Activated T-helper 9 cell treated with anti-CD3 and anti-CD28 coated beads, Interleukin-2, amount 50 U/mL, for 16 hours (primary cell): ENCODE results near the gene HSD11B2.

Source experiments
- DNase-seq: peaks from one replicate; pipeline ENCODE4 v3.0.0-alpha.2; 2020; ENCODE audit warnings: low read depth

The HSD11B2 gene

DNA sequence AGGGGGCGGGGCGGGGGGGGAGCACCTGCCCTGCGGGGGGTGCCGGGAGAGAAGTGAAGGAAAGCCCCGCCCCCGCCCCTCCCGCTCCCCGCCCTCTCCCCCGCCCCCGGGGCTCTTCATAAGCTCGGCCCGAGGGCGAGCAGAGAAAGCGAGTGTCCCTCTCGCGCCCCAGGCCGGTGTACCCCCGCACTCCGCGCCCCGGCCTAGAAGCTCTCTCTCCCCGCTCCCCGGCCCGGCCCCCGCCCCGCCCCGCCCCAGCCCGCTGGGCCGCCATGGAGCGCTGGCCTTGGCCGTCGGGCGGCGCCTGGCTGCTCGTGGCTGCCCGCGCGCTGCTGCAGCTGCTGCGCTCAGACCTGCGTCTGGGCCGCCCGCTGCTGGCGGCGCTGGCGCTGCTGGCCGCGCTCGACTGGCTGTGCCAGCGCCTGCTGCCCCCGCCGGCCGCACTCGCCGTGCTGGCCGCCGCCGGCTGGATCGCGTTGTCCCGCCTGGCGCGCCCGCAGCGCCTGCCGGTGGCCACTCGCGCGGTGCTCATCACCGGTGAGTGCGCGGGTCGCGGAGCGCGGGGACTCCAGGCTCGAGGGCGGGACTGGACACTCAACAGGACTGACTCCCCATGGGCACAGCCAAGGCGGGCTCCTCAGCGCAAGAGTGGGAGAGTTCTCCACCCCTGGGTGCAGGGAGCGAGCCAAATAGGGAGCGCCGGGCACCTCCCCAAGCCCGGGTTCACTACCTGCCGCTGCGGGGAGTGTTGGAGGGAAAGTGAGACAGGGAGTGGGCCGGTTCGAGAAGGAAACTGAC lies at the start of gene HSD11B2:
Gene HSD11B2, plus strand, starts transcription at position 145 of the 798 bp plus-strand sequence. Its CDS starts 128 bp downstream, at position 273.
- peak; percentile 12 for DNase-seq

DNA sequence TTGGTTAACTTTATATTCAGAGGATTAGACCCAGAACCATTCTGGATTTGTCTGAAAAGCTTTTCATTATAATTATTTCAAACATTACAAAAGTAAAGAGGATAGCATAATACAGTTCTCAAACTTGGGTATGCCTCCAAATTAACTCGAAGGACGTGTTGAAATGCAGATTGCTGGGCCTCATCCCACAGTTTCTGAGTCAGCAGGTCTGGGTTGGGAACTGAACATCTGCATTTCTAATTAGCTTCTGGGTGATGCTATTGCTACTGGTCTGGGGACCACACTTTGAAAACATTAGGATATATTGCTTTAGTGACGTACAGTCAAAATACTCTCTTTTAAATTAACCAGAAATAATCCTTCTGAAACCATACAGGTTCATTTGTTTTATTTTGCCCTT lies 47.6 kb upstream of the HSD11B2 start:
- DNase-seq: no peak

DNA sequence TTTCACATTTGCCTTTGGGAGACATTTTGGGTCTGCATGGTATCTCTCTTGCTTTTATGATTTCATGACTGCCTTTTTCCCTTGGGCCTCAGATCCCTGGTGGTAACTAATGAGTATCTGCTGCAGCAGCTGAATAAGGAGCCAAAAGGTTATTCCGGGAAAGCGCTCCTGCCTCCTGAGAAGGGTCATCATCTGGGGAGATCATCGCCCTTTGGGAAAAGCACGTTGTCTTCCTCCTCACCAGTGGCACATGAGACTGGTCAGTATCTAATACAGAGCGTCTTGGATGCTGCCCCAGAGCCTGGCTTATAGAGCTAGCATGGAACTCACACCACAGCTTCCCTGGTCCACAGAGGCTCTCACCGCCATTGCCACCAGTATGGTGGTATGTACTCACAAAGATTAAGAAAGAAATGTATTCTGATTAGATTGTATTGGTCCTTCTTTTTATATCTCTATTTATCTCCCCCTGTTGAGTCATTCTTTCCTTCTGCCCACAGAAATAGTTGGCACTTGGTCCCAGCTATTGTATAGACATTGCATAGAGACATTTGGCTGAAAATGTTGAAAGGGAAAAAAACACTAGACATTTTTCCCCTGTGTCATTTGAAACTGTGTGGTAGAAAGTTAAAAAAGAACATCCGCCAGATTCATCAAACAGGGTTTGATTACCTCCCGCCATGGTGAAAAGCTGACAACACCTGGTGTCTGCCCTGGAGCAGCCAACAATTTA lies 46.0 kb upstream of the HSD11B2 start:
- no peak for DNase-seq

DNA sequence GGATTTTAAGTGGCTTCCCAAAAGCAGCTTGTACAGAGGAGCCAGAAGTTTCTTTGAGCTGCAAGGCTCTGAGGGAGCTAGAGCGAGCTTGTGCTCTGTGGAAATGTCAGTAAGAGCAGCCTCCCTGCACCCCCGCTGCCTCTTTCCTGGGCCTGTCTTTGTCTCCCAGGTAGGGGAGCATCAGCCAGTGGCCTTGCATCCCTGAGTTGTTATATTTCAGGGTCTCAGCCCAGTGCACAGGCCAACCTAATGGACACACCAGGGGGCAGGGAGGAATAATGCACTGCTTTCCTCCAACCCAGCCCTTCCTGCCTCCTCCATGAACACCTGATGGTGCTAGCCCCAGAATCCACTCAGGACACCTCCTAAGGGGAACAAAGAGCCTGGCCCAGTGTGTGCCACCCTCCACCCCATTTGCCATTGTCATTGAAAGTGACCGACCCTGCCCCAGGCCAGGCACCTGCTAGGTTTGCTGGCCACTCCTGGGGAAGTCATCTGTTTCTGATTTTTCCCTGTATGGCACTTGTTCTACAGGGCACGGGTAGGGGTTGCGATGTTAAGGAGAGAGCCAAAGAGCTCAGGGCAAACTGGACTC lies 44.0 kb upstream of the HSD11B2 start:
- no peak for DNase-seq

DNA sequence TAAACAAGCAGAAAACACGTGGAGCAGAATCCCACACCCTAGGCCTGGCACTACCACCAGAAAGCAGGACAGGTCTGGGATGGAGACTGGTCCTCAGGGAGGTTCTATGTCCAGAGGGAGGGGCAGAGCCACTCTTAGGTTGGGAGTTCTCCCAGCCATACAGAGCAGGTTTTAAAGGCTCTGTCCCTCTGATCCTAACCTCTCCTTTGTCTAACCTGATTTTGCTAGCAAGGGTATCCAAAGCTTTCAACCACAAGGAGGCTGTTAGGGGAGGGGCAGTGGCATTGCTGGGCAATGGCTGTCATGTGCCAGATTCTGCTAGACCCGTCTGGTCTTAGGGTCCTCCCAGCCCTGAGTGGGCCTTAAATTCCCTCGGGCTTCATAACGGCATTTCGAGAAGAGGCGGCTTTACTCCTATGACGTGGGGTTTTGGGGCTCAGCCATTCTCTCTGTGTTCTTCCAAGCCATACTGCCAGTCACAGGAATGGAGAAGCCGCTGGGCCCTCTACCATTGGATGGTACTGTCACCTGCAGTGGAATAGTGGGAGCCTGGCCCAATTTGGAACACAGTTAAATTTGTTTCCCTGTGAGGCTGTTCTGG lies 43.3 kb upstream of the HSD11B2 start:
- no peak for DNase-seq

DNA sequence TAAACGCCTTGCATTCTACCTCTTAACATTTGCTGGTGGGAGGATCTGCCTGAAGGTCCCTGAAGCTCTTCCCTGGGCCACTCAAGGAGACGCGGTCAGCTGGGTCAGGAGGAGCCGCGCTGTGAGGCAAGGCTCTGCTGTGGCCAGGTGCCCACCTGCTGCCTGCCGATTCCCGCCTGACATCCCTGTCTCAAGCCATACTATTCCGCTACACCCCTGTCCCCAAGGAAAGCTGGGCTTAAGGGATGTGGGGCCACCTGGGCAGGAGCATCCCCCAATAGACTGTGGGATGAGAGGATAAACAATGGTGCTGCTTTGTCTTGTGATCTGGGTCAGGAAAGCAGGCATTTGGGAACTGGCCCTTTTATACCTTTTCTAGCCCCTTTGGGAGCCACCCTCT lies 42.7 kb upstream of the HSD11B2 start:
- DNase-seq: no peak

DNA sequence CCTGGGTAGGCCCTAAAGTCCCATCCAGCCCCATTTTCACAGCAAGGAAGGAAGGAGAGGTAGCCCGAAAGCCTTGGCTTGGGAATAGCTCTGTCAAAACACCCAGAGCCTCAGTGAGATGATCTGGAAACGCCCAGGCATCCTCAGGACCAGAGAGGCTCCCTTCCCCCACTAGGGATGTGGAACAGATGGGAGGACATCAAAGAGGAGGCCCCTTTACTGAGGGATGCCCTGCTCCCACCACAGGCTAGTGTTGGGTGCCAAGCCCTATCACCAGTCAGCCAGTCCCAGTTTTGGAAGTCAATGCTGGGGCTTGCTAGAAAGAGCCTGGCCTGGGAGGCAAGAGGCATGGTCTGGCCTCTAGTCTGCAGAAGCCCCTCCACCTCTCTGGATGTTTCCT lies 42.3 kb upstream of the HSD11B2 start:
- no peak for DNase-seq

DNA sequence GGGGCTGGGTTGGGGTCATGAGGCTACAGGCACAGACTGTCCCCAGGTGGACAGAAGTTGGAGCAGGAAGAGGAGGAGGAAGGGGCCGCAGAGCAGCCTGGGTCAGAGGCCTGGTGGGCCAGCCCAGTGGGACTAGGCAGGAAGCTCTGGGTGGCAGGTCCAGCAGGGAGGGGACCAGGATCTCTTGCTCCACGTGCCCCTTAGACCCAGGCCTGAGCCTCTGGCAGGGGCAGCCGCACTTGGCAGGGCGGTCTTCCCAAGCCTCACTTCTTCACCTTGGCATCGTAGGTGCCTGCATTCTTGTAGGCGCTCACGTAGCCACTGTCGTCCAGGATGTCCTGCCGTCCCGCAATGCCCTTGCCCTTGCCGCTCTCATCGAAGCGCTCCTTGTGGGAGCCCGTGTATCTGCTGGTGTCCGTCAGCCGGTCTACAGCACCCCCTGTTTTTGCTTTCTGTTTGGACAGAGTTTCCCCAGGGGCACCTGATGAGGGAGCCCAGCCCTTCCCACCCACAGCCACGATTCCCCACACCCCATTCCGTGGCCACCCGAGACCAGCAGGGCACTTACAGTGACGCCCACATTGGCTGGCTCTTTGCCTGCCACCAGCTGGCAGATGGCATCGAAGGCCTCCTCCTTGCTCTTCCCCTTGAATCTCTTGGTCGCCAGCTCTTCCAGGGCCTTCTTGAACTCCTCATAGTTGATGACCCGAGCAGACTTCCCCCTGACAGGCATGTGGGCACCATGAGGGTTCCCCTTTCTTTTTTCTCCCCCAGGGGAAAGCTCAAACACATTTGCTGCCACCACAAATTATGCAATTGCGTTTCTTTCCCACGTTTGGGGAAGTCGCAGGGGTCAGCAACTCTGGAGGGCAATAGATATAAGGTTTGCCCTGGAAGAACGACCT lies 40.8 kb upstream of the HSD11B2 start:
- DNase-seq: no peak

DNA sequence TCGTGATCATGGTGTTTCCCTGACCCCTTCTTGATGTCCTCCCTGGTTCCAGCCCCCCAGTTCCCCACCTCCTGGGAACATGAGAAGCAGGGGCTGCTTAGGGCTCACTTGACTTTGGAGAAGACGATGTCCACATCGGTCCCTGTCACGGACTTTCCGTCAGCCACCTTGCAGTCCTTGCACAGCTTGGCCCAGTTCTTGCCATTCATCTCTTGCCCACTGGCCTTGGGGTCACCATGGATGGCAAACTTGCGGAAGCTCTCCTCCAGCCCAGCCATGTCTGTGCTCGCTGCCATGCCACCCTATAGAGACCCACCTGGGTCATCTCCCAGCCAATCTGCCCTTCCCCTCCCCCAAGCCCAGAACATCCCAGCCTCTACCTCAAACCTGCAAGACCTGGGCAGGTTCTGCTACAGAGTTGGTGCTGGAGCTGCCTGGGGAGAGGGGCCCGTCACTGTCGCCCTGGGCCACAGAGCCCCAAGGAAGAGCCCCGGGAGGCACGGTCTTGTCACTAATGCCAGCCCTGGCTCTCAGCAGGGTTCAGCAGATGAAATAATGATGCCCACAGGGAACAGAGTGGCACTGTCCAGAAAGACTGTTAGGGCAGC lies 40.0 kb upstream of the HSD11B2 start:
- no peak for DNase-seq

DNA sequence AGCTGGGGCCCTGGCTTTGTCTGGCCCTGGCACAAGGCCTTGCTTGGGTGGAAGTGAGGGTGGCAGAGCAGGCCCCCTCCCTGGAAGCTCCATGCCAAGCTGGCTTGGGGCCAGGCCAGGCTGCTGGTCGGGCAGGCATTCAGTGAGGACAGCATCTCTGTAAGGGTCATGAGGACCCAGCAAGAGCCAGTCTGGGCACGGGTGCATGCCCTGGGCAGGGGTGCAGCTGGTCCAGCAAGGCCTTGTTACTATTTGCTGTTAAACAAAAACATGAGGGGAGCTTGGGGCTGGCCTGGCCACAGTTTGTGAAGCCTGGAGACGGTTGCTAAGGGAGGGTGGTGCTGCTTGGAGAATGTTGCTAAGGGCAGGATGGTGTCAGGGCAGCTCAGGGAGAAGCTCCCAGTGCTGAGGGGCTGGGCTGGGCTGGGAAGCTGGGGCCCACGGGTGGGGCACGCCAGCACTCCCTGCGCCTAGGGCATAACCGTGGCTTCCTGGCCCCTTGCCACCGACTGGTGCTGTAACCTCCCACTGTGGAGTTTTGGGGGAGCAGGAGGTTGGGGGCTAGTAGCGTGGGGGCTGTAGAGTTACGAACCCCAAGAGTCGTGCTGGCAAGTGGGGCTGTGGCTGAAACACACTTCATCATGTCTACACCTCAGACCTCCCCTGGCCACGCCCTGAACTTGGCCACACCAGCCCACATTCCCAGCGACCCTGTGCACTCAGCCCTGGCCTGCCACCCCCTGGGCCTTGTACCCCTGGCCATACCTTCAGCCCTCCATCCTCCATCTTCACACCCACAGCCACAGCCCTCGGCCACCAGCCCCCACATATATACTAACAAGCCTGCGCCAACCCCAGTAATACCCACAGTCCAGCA lies 39.3 kb upstream of the HSD11B2 start:
- DNase-seq: no peak

DNA sequence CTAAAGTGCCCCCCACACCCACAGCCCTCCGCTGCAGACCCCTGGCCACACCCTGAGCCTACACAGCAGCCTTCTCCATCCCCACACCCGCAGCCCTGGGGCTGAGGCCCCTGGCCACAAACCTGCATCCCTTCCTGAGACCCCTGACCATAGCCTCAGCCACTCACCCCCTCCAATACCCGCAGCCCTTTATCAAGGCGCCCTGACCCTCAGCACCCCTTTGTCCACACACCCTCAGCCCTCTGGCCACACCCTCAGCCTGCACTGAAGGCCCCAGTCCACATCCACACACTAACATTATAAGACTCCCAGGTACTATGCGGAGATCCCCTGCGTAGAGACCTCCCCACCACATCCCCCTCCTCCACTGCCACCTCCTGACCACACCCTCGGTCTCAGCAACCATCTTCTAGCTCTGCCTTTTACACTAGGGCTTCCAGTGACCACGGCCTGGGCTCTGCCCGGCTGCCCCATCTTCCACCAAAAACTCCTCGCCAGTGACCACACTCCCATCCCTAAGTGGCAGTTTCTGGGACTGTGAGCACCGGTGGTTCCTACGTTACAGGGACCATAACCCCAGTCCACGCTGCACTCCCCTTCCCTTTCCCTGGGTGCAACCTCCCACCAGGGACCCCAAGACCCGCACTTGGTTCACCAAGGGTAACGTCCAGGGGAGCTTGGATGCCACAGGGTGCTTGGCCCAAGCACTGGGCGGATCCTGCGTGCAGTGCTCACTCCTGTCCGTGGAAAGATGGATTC lies 38.4 kb upstream of the HSD11B2 start:
- no peak for DNase-seq

DNA sequence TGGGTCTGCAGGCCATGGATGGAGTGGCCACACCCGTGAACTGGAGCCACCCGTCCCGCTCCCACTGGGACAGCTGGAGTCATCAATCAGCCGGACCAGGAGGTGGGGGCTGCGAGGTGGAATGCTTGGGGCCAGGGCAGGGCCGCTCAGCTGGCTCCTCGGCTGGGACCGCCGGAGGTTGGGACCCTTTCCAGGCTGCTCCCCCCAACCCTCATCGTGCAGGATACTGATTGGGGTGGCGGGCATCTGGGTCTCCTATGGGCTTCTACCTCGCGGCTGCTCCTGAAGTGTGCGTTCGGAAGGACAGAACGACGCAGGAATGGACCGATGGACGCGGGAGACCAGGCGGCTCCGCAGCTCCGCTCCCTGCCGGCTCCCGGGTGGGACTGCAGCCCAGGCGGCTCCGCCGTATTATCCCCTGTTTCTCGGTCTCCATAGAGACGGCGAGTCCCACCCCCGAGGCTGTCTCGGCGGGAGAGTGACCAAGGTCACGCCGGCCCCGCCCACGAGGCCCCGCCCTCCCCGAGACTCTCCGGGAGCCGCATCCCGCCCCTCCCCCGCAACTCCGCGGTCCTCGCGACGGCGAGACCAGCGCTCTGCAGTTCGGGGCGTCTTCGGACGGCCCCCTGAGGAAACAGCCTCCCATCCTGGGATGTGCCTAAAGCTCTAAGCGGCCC lies 37.7 kb upstream of the HSD11B2 start, which contains the start of gene TPPP3:
Gene TPPP3, minus strand, starts transcription at position 388 of the 677 bp plus-strand sequence. CDS start 2,387 bp downstream, outside the sequence.
- no peak for DNase-seq

DNA sequence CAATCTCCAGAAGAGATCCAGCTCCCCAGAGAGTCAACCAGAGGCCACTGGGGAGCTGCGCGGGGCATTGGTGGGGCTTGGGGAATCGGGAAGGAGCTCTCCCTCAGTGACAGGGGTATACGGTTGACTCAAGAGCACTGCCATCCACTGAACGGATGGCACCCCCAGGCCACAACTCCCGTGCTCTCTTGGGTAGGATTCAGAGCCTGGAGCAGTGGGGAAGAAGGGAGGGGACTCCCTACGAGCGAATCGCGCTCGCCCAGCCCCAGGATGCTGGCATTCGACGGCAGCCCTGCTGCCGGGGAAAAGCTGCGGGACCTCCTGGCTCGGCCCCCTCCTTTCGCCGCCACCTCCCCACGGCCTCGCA lies 37.1 kb upstream of the HSD11B2 start:
- DNase-seq: no peak

DNA sequence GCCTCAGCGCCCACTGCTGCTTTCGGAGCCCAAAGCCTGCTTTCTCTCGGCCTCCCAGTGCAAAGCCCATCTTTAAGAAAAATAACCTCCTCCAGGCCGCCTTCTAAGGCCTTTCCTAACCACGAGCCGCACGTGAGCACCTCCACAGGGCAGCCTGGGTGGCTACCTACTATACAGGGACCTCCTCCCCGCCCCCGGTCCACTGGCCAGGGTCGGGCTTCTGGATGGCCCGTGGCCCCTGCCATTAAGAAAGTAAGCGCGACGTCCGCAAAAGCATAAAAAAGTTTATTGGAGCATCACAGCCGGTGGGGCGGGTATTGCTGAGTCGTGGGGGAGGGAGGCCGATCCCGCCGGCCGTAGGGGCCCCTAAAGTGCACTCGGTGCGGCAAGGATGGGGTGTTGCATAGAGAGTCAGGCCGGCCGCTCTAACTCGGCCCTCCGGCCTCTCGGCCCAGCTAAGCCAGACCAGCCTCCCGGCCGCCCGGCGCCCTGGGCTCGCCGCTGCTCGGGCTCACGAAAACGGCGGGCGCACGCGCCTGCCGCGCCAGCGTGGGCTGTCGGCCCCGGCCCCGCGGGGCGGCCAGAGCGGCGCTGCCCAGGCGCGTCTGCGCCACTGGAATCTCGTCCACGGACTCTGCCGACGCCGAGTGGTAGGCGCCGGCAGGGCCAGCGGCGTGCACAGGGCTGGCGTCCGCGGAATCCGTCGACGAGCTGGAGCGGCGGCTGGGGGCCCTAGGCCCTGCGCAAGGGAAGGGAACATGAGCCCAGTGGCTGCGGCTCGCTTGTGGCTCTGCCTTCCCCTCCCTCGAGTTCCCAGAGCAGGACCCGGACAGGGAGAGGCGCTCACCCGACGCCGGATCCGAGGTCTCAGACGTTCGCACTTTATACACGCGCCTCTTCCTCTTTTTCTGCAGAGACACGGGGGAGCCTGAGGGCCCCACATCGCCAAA lies 36.5 kb upstream of the HSD11B2 start:
- no peak for DNase-seq

DNA sequence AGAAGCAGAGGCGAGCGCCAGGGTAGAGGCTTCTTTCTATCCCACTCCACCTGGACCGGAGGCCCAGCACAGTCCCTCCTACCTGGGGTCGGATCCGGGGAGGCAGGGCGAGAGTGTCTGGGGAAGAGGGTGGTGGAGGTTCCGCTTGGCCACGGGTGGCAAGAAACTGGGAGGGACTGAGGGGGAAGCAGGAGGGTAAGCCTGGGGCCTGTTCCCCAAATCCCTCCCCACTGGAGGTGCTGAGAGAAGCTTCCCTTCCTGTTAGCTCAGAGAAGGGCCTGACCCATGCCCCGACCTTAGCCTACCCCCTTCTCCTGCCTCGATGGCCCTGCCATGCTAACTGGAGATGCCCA lies 35.8 kb upstream of the HSD11B2 start:
- no peak for DNase-seq

DNA sequence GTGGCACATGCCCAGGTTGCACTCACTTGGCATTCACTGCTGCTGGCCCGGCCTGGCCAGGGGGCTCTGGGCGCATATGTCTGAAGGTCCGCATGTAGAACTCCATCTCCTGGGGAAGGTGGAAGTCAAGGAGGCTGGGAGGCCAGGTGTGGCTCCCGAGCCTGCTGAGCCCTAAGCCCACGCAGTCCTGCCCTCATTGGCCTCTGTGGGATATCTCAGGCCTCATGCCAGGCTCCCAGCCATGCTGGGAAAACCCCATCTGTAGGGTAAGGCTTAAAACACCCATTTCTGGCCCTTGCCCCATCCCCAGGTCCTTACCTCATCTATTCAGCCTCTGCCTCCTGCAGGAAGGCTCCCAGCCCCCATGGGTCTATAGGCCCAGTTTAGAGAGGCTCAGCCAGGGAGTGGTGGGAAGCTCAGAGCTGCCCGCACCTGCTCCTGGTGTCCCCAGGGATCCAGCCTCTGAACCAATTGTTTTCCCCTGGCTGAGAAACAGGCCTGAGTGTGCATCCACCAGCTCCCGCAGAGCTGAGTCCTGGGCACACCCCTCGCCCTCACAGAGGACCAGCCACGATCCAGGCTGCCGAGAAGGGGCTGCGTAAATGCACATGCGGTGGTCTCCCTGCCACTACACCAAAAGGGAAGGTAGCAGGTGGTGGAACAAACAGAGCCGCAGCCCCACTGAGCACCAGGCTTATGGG lies 35.3 kb upstream of the HSD11B2 start:
- DNase-seq: no peak
